ENCODE results near the gene CDC42BPA. TPM values are rescaled to one million over a fixed set of nuclear protein-coding genes. Genes with fewer than 3 reads are reported as not detected.
A peak's percentile ranks its signal among the peaks of the same experiment; 100 is the strongest.
"Not testable (repeated sequence)": the region's sequence is repeated elsewhere in the genome, so short reads cannot be mapped to it uniquely, and the experiment has no call there.

CDC42BPA gene
- total and polyA plus RNA-seq, 12 donors: 7.4 to 73.8 (median 37.2) TPM

- Histone ChIP-seq H3K27me3 (no peaks in the 10 kb centered on the region), H3K4me1 (replicated peaks in 1 of 2) (peaks cover 18 to 20% of the 10 kb centered on the region in 2 donors), H3K36me3 (replicated peaks in 1 of 2) (no peaks in the 10 kb centered on the region), H3K27ac (peak overlapping the region in 1 of 5 donors; percentile 21), H3K4me3 (no peak overlapping the region), H3K9me3 (replicated peaks in 1 of 3) (no peaks in the 10 kb centered on the region)
- 94 to 95% (median 95%) methylated on average over 4 of the region's 4 CpGs for WGBS, 4 donors
- no peak for TF ChIP-seq POLR2A (IDR thresholded peaks at IDR 0.05)
- intact Hi-C loops (cut with DNase I): no loop called here
- DNase-seq: no peak
Observed at GRCh38 chr1:227297073-227297793, 21.1 kb downstream of the CDC42BPA start.

- no peaks in the 10 kb centered on the region for H3K27me3 ChIP-seq
- no peak for TF ChIP-seq POLR2A (IDR thresholded peaks at IDR 0.05)
- no peak for TF ChIP-seq CTCF (IDR thresholded peaks at IDR 0.05)
- WGBS, 4 donors: 71 to 80% (median 78%) methylated on average over 3 of the region's 3 CpGs
- H3K36me3 ChIP-seq (replicated peaks in 1 of 2): no peaks in the 10 kb centered on the region
- peaks cover 18 to 20% of the 10 kb centered on the region in 2 donors for H3K4me1 ChIP-seq (replicated peaks in 1 of 2)
- H3K27ac ChIP-seq: no peak overlapping the region
- DNase-seq: no peak
- intact Hi-C loops (cut with DNase I): no loop called here
- no peaks in the 10 kb centered on the region for H3K9me3 ChIP-seq (replicated peaks in 1 of 3)
- no peak overlapping the region for H3K4me3 ChIP-seq
Observed at GRCh38 chr1:227295609-227296008, 22.7 kb downstream of the CDC42BPA start.

GRCh38 chr1:227285745-227286144, 32.5 kb downstream of the CDC42BPA start:
- no peaks in the 10 kb centered on the region for H3K4me1 ChIP-seq (replicated peaks in 1 of 2)
- H3K27ac ChIP-seq: no peak overlapping the region
- peaks cover 0 to 4% (median 0%) of the 10 kb centered on the region in 3 donors for H3K9me3 ChIP-seq (replicated peaks in 1 of 3)
- 89 to 97% (median 91%) methylated on average over 2 of the region's 2 CpGs for WGBS, 4 donors
- no peak for TF ChIP-seq POLR2A (IDR thresholded peaks at IDR 0.05)
- no peak for DNase-seq
- H3K36me3 ChIP-seq (replicated peaks in 1 of 2): no peaks in the 10 kb centered on the region
- intact Hi-C loops (cut with DNase I): no loop called here
- no peaks in the 10 kb centered on the region for H3K27me3 ChIP-seq
- no peak overlapping the region for H3K4me3 ChIP-seq

- intact Hi-C loops (cut with DNase I): no loop called here
- 89 to 100% (median 91%) methylated on average over 1 of the region's 1 CpG; no CpG with 5 or more reads in 1 of the 4 donors for WGBS, 4 donors
- no peak for TF ChIP-seq POLR2A (IDR thresholded peaks at IDR 0.05)
- no peak for TF ChIP-seq CTCF (IDR thresholded peaks at IDR 0.05)
- H3K36me3 ChIP-seq (replicated peaks in 1 of 2): no peaks in the 10 kb centered on the region
- no peaks in the 10 kb centered on the region for H3K4me1 ChIP-seq (replicated peaks in 1 of 2)
- H3K4me3 ChIP-seq: no peak overlapping the region
- DNase-seq: no peak
- no peak overlapping the region for H3K27ac ChIP-seq
- no peaks in the 10 kb centered on the region for H3K27me3 ChIP-seq
- peaks cover 0 to 4% (median 0%) of the 10 kb centered on the region in 3 donors for H3K9me3 ChIP-seq (replicated peaks in 1 of 3)
Observed at GRCh38 chr1:227281371-227281770, 36.9 kb downstream of the CDC42BPA start.

- no peak for TF ChIP-seq CTCF (IDR thresholded peaks at IDR 0.05)
- TF ChIP-seq POLR2A (IDR thresholded peaks at IDR 0.05): no peak
- Histone ChIP-seq H3K9me3 (replicated peaks in 1 of 3) (peaks cover 0 to 2% (median 0%) of the 10 kb centered on the region in 3 donors), H3K27me3 (no peaks in the 10 kb centered on the region), H3K4me1 (replicated peaks in 1 of 2) (no peaks in the 10 kb centered on the region), H3K4me3 (no peak overlapping the region), H3K27ac (no peak overlapping the region), H3K36me3 (replicated peaks in 1 of 2) (no peaks in the 10 kb centered on the region)
- intact Hi-C loops (cut with DNase I): no loop called here
- DNase-seq: no peak
- 86 to 100% (median 99%) methylated on average over 1 of the region's 1 CpG for WGBS, 4 donors
Observed at GRCh38 chr1:227280836-227281235, 37.5 kb downstream of the CDC42BPA start.

GRCh38 chr1:227276156-227276693, 42.1 kb downstream of the CDC42BPA start:
- H3K27ac ChIP-seq; intact Hi-C loops (cut with DNase I); H3K27me3 ChIP-seq; H3K9me3 ChIP-seq (replicated peaks in 1 of 3); H3K4me1 ChIP-seq (replicated peaks in 1 of 2); H3K36me3 ChIP-seq (replicated peaks in 1 of 2); H3K4me3 ChIP-seq; DNase-seq: not testable (repeated sequence)
- 95 to 99% (median 97%) methylated on average over 14 to 44 of the region's 44 CpGs for WGBS, 4 donors
